HT1080 (cell line): ENCODE measurements around the gene MED13. TPM values are rescaled to one million over a fixed set of nuclear protein-coding genes. Genes with fewer than 3 reads are reported as not detected.
"Not testable (repeated sequence)": the region's sequence is repeated elsewhere in the genome, so short reads cannot be mapped to it uniquely, and the experiment has no call there.

Experiments
- DNase-seq: peaks from one replicate; pipeline ENCODE4 v3.0.0-alpha.2; 2015; ENCODE audit warnings: low read depth
- total RNA-seq: library from RNA; depleted of rRNA; stranded (reverse); fragments of >200 nt; shearing (Covaris generic); gene quantifications from 2 replicates; pipeline ENCODE4 v1.2.3, GENCODE V29; 2014

The MED13 gene
- total RNA-seq, 1 experiment from 2014 or later = 23.6 TPM

GRCh38 chr17:62089334-62089733 lies 24.3 kb upstream of the MED13 start:
- DNase-seq = no peak

GRCh38 chr17:62086737-62087136 lies 21.7 kb upstream of the MED13 start:
- DNase-seq = no peak

GRCh38 chr17:62085511-62086408 lies 20.7 kb upstream of the MED13 start:
- no peak for DNase-seq

- no peak for DNase-seq
Measured at GRCh38 chr17:62084585-62084984, 19.5 kb upstream of the MED13 start.

- no peak for DNase-seq
Measured at GRCh38 chr17:62083651-62084050, 18.6 kb upstream of the MED13 start.

- DNase-seq = no peak
Measured at GRCh38 chr17:62080647-62081046, 15.6 kb upstream of the MED13 start.

GRCh38 chr17:62078009-62078408 lies 12.9 kb upstream of the MED13 start:
- DNase-seq = no peak

GRCh38 chr17:62076864-62077788 lies 12.0 kb upstream of the MED13 start:
- no peak for DNase-seq

- DNase-seq = peak; percentile 34
Measured at GRCh38 chr17:62075308-62075815, 10.3 kb upstream of the MED13 start.

GRCh38 chr17:62073993-62074392 lies 8.9 kb upstream of the MED13 start:
- DNase-seq = no peak

- not testable (repeated sequence) for DNase-seq
Measured at GRCh38 chr17:62072855-62073254, 7.8 kb upstream of the MED13 start.

- DNase-seq = no peak
Measured at GRCh38 chr17:62070900-62071299, 5.8 kb upstream of the MED13 start.

GRCh38 chr17:62067165-62068145 lies 2.4 kb upstream of the MED13 start:
- DNase-seq = no peak

GRCh38 chr17:62065611-62066468 lies 762 bp upstream of the MED13 start:
- DNase-seq = peak; percentile 95

- peak; percentile 40 for DNase-seq
Measured at GRCh38 chr17:62064029-62064790, 868 bp downstream of the MED13 start.

GRCh38 chr17:62062944-62063343 lies 2.1 kb downstream of the MED13 start:
- no peak for DNase-seq

GRCh38 chr17:62062302-62062701 lies 2.8 kb downstream of the MED13 start:
- DNase-seq = no peak

GRCh38 chr17:62059414-62059813 lies 5.7 kb downstream of the MED13 start:
- no peak for DNase-seq

- no peak for DNase-seq
Measured at GRCh38 chr17:62058611-62059010, 6.5 kb downstream of the MED13 start.
